ENCODE results near the gene PRKAG2.

PRKAG2 gene

GRCh38 chr7:151849008-151849878 lies 27.7 kb downstream of the PRKAG2 start:
- TF ChIP-seq CTCF (IDR thresholded peaks at IDR 0.05; ENCODE audit: control extremely low read depth, extremely low read depth, low read depth, missing control alignments): no peak
- ChIA-PET CTCF (interaction anchor here (0.7 kb wide), 1 partner anchor 77 kb away, joined by 3 read pairs; no protein-coding TSS in a partner anchor), POLR2A (no interaction called here)
- no peak for DNase-seq (ENCODE audit: extremely low spot score)

GRCh38 chr7:151847681-151848081 lies 29.2 kb downstream of the PRKAG2 start:
- ChIA-PET CTCF (no interaction called here), POLR2A (interaction anchor here (0.5 kb wide), 1 partner anchor 96 kb away, joined by 3 read pairs; no protein-coding TSS in a partner anchor)
- no peak for TF ChIP-seq CTCF (IDR thresholded peaks at IDR 0.05; ENCODE audit: control extremely low read depth, extremely low read depth, low read depth, missing control alignments)
- DNase-seq (ENCODE audit: extremely low spot score): no peak

GRCh38 chr7:151847136-151847535 lies 29.8 kb downstream of the PRKAG2 start:
- DNase-seq (ENCODE audit: extremely low spot score): no peak
- ChIA-PET CTCF (no interaction called here), POLR2A (interaction anchor here (0.5 kb wide), 1 partner anchor 97 kb away, joined by 3 read pairs; no protein-coding TSS in a partner anchor)
- TF ChIP-seq CTCF (IDR thresholded peaks at IDR 0.05; ENCODE audit: control extremely low read depth, extremely low read depth, low read depth, missing control alignments): no peak

- no peak for TF ChIP-seq CTCF (IDR thresholded peaks at IDR 0.05; ENCODE audit: control extremely low read depth, extremely low read depth, low read depth, missing control alignments)
- POLR2A ChIA-PET: no interaction called here
- no peak for DNase-seq (ENCODE audit: extremely low spot score)
- CTCF ChIA-PET: interaction anchor here (1.0 kb wide), 1 partner anchor 86 kb away, joined by 3 read pairs; no protein-coding TSS in a partner anchor
Measured at GRCh38 chr7:151845412-151846205, 31.3 kb downstream of the PRKAG2 start.

GRCh38 chr7:151844825-151845200 lies 32.1 kb downstream of the PRKAG2 start:
- CTCF ChIA-PET: no interaction called here
- no peak for TF ChIP-seq CTCF (IDR thresholded peaks at IDR 0.05; ENCODE audit: control extremely low read depth, extremely low read depth, low read depth, missing control alignments)
- no peak for DNase-seq (ENCODE audit: extremely low spot score)
- POLR2A ChIA-PET: no interaction called here

- CTCF ChIA-PET: interaction anchor here (1.1 kb wide), 1 partner anchor 16 kb away, joined by 3 read pairs; no protein-coding TSS in a partner anchor
- TF ChIP-seq CTCF (IDR thresholded peaks at IDR 0.05; ENCODE audit: control extremely low read depth, extremely low read depth, low read depth, missing control alignments): no peak
- POLR2A ChIA-PET: no interaction called here
- no peak for DNase-seq (ENCODE audit: extremely low spot score)
Measured at GRCh38 chr7:151844071-151844824, 32.7 kb downstream of the PRKAG2 start.
